GM06990 (cell line): ENCODE results near the gene SUMF1.

ENCODE experiments used
- DNase-seq: peaks from one replicate; pipeline ENCODE4 v3.0.0-alpha.2; 2011; ENCODE audit not compliant: insufficient read length; ENCODE audit errors: extremely low read depth
- H3K27me3 ChIP-seq: replicated peaks from 2 replicates; pipeline ENCODE4 v1.6.0; 2011; ENCODE audit warnings: low read length; ENCODE audit not compliant: control insufficient read depth, insufficient read depth
- H3K36me3 ChIP-seq: 2 replicates; pipeline ENCODE4 v1.5.1; 2011; ENCODE audit warnings: low read length; ENCODE audit not compliant: control insufficient read depth, insufficient read depth
- H3K4me3 ChIP-seq: replicated peaks from 2 replicates; pipeline ENCODE4 v1.5.1; 2011; ENCODE audit warnings: low read depth, mild to moderate bottlenecking, control low read depth, low read length
- TF ChIP-seq, protein P1 (sequence below): IDR thresholded peaks from 2 replicates; pipeline ENCODE4 v1.5.1; 2011; ENCODE audit warnings: low read length, control low read depth, mild to moderate bottlenecking, inconsistent platforms; ENCODE audit not compliant: insufficient read depth, poor library complexity, severe bottlenecking

The SUMF1 gene

DNA sequence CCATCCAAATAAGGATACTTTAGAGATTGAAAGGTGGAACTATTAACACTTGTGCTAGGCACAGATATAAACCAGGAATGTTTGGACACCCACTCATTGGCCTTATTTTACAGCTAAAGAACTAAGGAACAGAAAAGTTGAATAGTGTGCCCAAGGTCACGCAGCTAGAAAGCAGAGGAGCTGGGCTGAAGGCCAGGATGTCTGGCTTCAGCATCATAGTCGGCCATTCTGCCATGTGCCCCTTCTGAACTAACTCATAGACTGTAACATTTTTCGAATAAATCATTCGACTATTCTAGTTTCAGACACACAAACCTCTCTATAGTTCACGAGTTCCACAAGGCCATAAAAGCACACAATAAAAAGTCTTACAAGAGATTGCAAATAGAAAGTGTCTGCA is 71.1 kb downstream of the SUMF1 start:
- Histone ChIP-seq H3K36me3 (no peaks in the 10 kb centered on the region; the same call in 1 of the 2 replicates), H3K4me3 (no peak overlapping the region), H3K27me3 (no peaks in the 10 kb centered on the region)
- no peak for DNase-seq
- TF ChIP-seq, protein P1, sequence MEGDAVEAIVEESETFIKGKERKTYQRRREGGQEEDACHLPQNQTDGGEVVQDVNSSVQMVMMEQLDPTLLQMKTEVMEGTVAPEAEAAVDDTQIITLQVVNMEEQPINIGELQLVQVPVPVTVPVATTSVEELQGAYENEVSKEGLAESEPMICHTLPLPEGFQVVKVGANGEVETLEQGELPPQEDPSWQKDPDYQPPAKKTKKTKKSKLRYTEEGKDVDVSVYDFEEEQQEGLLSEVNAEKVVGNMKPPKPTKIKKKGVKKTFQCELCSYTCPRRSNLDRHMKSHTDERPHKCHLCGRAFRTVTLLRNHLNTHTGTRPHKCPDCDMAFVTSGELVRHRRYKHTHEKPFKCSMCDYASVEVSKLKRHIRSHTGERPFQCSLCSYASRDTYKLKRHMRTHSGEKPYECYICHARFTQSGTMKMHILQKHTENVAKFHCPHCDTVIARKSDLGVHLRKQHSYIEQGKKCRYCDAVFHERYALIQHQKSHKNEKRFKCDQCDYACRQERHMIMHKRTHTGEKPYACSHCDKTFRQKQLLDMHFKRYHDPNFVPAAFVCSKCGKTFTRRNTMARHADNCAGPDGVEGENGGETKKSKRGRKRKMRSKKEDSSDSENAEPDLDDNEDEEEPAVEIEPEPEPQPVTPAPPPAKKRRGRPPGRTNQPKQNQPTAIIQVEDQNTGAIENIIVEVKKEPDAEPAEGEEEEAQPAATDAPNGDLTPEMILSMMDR: no peak

DNA sequence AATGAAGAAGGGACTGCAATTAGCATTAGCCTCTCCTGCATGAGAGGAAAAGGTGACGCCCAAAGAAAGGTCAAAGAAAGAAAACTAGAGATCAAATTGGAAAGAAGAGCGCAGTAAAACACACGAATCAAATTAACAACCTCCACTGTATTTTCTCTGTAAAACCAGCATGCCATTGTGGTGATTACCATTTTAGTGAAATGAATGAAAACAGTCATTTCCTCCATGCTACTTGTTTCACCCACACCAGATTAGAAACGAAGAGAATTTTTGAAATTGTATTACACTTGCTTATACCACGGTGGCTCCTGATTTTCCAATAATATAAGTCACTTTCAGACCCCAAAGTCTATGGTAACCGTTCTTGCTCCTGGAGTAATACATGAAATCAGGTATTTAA is 71.6 kb downstream of the SUMF1 start:
- H3K36me3 ChIP-seq: no peaks in the 10 kb centered on the region; the same call in 1 of the 2 replicates
- H3K27me3 ChIP-seq: no peaks in the 10 kb centered on the region
- no peak overlapping the region for H3K4me3 ChIP-seq
- TF ChIP-seq, protein P1: no peak
- DNase-seq: no peak

DNA sequence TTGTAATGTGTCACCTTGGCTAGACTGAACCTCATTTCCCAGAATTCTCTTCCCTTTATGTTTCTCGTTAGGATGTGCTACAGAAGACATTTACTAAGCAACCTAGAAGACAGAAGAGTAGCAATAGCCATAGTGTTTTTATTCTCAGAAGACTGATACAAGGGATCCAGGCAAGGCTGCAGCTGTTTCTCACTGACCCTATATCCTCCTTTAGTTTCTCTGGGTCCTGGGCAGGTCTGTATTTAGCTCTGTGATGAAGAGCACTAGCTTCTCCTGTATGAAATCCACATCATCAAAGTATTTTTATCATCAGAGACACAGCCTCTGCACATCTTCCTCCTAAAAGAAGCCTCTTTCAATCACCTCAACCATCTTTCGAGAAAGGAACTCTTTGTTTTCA is 72.5 kb downstream of the SUMF1 start:
- H3K36me3 ChIP-seq: no peaks in the 10 kb centered on the region; the same call in 1 of the 2 replicates
- H3K4me3 ChIP-seq: no peak overlapping the region
- H3K27me3 ChIP-seq: no peaks in the 10 kb centered on the region
- DNase-seq: no peak
- TF ChIP-seq, protein P1: no peak

DNA sequence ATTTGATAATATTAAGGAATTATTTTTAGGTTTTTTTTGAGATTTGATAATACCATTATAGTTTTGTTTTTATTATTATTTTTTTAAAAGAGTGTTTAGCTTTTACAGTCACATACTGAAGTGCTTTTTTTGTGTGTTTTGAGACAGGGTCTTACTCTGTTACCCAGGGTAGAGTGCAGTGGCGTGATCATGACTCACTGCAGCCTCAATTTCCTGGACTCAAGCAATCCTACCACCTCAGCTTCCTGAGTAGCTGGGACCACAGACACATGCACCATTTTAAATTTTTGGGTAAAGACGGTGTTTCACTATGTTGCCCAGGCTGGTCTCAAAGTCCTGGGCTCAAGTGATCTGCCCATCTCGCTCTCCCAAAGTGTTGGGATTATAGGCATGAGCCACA is 73.0 kb downstream of the SUMF1 start:
- no peak for DNase-seq

DNA sequence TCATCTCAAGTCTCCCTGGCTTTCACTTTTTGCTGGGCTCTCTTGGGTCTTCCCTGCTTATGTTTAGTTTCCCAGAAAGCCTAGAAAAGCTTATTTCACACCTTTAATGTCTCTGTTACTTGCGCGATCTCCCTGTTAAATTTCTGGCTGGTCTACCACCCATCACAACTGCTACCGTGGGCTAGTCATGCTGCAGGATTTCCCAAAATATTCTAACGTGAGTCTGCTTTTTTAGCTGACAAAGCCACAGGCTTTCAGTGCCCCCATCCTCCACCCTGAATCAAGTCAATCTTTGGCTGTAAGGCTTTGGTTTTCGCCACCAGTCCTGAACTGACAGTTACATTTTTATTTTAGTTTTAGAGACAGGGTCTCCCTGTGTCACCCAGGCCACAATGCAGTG is 74.1 kb downstream of the SUMF1 start:
- no peak for DNase-seq
- TF ChIP-seq, protein P1: no peak
- no peaks in the 10 kb centered on the region for H3K27me3 ChIP-seq

More for the DNA sequence above, 73.0 kb downstream of the SUMF1 start:
- Histone ChIP-seq H3K27me3 (no peaks in the 10 kb centered on the region), H3K36me3 (no peaks in the 10 kb centered on the region; the same call in 1 of the 2 replicates), H3K4me3 (no peak overlapping the region)
- TF ChIP-seq, protein P1: no peak

More for the DNA sequence above, 74.1 kb downstream of the SUMF1 start:
- Histone ChIP-seq H3K36me3 (no peaks in the 10 kb centered on the region; the same call in 1 of the 2 replicates), H3K4me3 (no peak overlapping the region)
